Measurements from ENCODE around the gene UTRN. TPM values are rescaled to one million over a fixed set of nuclear protein-coding genes. Genes with fewer than 3 reads are reported as not detected.

The UTRN gene
- total RNA-seq, 4 donors from 2014 or later, result 172 to 283 (median 226) TPM

DNA sequence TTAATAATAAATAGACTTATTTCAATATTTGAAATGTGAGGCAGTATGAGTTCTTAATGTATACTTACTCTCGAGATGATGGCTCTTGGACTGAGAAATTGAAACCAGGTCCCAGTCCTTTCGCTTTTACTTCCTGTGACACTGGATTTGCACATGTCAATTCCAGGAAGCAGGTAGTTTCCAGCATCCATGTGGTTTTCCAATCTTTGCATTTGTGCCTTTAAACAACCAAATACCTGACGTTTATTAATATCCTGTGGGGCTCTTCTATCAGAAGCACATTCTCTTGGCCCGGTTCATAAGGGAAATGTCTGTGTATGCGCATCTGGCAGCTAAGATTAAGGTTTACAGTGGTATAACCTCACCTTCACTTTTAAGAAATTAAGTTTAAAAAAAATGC, 13.1 kb downstream of the UTRN start:
- DNase-seq (ENCODE audit: low spot score), result no peak
- TF ChIP-seq CTCF (IDR thresholded peaks at IDR 0.05), result no peak
- ATAC-seq (ENCODE audit: low FRiP score), result no peak

DNA sequence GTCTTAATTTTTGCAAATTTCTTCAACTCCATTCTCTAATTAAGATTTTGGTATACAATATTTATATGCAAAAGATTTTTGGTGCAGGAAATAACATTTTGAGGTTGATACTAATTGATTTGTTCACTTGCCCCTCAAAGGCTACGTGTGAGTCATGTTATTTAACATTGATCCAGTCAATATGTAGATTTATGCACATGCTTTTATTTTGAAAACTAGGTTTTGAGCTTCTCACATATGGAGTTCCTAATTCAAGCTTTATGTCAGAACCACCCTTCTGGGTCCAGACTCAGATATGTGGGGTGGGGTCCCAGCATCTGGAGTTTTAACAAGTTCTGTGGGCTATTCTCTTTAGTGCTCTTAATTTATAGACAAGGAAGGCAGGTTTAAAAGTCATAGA, 13.8 kb downstream of the UTRN start:
- no peak for TF ChIP-seq CTCF (IDR thresholded peaks at IDR 0.05)
- DNase-seq (ENCODE audit: low spot score) (no peak), ATAC-seq (ENCODE audit: low FRiP score) (no peak)

DNA sequence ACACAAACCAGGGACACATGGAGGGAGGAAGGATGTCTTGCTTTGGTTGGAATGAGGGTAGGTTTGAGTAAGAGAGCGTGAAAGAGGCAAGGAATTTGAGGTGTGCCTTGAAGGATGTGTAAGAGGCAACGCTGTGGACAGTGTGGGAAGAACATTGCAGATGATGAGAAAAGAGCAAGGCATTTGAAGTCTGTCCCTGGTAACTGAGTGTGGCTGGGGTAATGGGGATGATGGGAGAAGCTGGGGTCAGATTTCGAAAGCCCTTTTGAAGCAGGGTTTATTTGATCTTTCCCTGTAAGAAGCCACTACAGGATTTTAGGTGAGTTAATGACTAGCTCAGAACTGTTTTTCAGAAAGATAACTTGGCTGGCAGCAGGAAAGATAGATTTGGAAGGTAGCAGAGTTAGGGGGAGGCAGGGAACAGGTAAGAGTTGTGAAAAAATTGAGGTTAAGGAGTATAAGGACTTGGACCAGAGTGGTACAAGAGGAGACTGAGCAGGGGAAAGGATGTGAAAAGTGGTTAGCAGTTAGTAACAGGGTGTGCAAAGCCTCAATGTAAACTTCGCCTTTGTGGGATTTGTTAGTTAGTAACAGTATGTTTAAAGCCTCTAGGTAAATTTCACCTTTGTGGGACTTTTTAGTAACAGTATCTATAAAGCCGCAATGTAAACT, 17.7 kb downstream of the UTRN start:
- TF ChIP-seq CTCF (IDR thresholded peaks at IDR 0.05), result no peak
- DNase-seq (ENCODE audit: low spot score) (no peak), ATAC-seq (ENCODE audit: low FRiP score) (no peak)

- TF ChIP-seq CTCF (IDR thresholded peaks at IDR 0.05), result no peak
- ATAC-seq (ENCODE audit: low FRiP score) (no peak), DNase-seq (ENCODE audit: low spot score) (no peak)
These were observed 19.2 kb downstream of the UTRN start for GRCh38 chr6:144304223-144304848.

- ATAC-seq (ENCODE audit: low FRiP score) (no peak), DNase-seq (ENCODE audit: low spot score) (no peak)
- no peak for TF ChIP-seq CTCF (IDR thresholded peaks at IDR 0.05)
These were observed 20.4 kb downstream of the UTRN start for GRCh38 chr6:144305567-144305966.

- no peak for ATAC-seq (ENCODE audit: low FRiP score)
- no peak for TF ChIP-seq CTCF (IDR thresholded peaks at IDR 0.05)
- DNase-seq (ENCODE audit: low spot score), result no peak
These were observed 20.9 kb downstream of the UTRN start for GRCh38 chr6:144305985-144306384.

DNA sequence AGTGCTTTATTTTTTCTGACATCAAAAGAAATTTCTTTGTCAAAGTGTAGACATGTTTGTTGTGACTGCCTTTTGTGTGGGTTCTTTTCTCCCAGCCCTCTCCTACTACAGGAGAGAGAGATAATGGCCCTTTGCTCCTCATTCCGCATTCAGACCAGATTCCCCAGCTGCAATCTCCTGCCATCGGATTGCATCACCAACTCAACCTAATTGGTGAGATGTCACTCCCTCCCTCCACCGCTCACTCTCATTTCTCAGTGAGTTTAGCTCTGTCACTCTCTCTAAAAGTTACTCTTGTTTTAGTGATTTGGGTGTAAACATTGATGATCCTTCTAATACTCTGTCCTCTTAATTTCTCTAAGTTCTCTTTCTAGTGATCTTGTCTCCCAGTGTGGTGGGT, 22.7 kb downstream of the UTRN start:
- DNase-seq (ENCODE audit: low spot score) (no peak), ATAC-seq (ENCODE audit: low FRiP score) (no peak)
- no peak for TF ChIP-seq CTCF (IDR thresholded peaks at IDR 0.05)

Data from omental fat pad (tissue), 4 donors.